OCI-LY1 (cell line): Measurements from ENCODE around the gene ADCY2.

ENCODE experiments used
- H2AFZ ChIP-seq: fragments of 200-600 bp; sonication (generic), shearing (Covaris generic); 2 replicates; pipeline ENCODE4 v1.6.0; 2014; ENCODE audit warnings: antibody characterized with exemption, mild to moderate bottlenecking, low read length
- H3F3A ChIP-seq: fragments of 200-600 bp; sonication (generic), shearing (Covaris generic); 2 replicates; pipeline ENCODE4 v1.6.0; 2014; ENCODE audit warnings: mild to moderate bottlenecking, antibody characterized with exemption, low read length, moderate library complexity; ENCODE audit not compliant: insufficient read depth
- H3K27ac ChIP-seq: fragments of 200-600 bp; sonication (generic); 2 replicates; pipeline ENCODE4 v1.5.1; 2014; ENCODE audit warnings: low read length, mixed run types, mild to moderate bottlenecking, low read depth; ENCODE audit not compliant: poor library complexity, severe bottlenecking
- H3K27me3 ChIP-seq: fragments of 200-600 bp; sonication (generic); 2 replicates; pipeline ENCODE4 v1.6.0; 2014; ENCODE audit warnings: antibody characterized with exemption, mild to moderate bottlenecking, low read length, moderate library complexity; ENCODE audit not compliant: insufficient read depth
- H3K36me3 ChIP-seq: fragments of 200-600 bp; sonication (generic); 2 replicates; pipeline ENCODE4 v1.6.1; 2014; ENCODE audit warnings: mild to moderate bottlenecking, antibody characterized with exemption, low read length, moderate library complexity, mixed read lengths; ENCODE audit not compliant: insufficient read depth
- H3K4me1 ChIP-seq: fragments of 200-600 bp; sonication (generic); 2 replicates; pipeline ENCODE4 v1.5.1; 2014; ENCODE audit warnings: mild to moderate bottlenecking, low read length, moderate library complexity; ENCODE audit not compliant: insufficient read depth, severe bottlenecking
- H3K4me2 ChIP-seq: fragments of 200-600 bp; sonication (generic), shearing (Covaris generic); 2 replicates; pipeline ENCODE4 v1.6.1; 2014; ENCODE audit warnings: low read length
- H3K4me3 ChIP-seq: fragments of 200-600 bp; sonication (generic); 2 replicates; pipeline ENCODE4 v1.5.1; 2014; ENCODE audit warnings: low read length, low read depth, mild to moderate bottlenecking, mixed read lengths; ENCODE audit not compliant: poor library complexity, severe bottlenecking
- H3K79me2 ChIP-seq: fragments of 200-600 bp; shearing (Covaris generic); 2 replicates; pipeline ENCODE4 v1.6.1; 2016; ENCODE audit warnings: mixed run types, low read length, mixed read lengths; ENCODE audit not compliant: insufficient read depth
- H3K9ac ChIP-seq: fragments of 200-600 bp; sonication (generic), shearing (Covaris generic); 2 replicates; pipeline ENCODE4 v1.6.1; 2014; ENCODE audit warnings: mild to moderate bottlenecking, low read length, mixed read lengths
- H3K9me2 ChIP-seq: fragments of 200-600 bp; sonication (generic), shearing (Covaris generic); 2 replicates; pipeline ENCODE4 v1.6.1; 2014; ENCODE audit warnings: low read depth, mild to moderate bottlenecking, low read length, mixed read lengths
- H3K9me3 ChIP-seq: fragments of 200-600 bp; shearing (Covaris generic); 2 replicates; pipeline ENCODE4 v1.6.1; 2014; ENCODE audit warnings: low read length, mixed read lengths
- H4K20me1 ChIP-seq: fragments of 200-600 bp; sonication (generic), shearing (Covaris generic); 2 replicates; pipeline ENCODE4 v1.6.0; 2016; ENCODE audit warnings: mild to moderate bottlenecking, low read length; ENCODE audit not compliant: insufficient read depth
- CTCF ChIP-seq: fragments of 200-600 bp; sonication (generic), shearing (Covaris generic); IDR thresholded peaks from 2 replicates; pipeline ENCODE4 v1.5.1; 2017; ENCODE audit warnings: mild to moderate bottlenecking, antibody characterized with exemption, low read length, moderate library complexity, mixed read lengths
- EZH2 ChIP-seq: fragments of 200-600 bp; sonication (generic), shearing (Covaris generic); IDR thresholded peaks from 2 replicates; pipeline ENCODE4 v1.8.0; 2017; ENCODE audit warnings: borderline replicate concordance, mixed run types, mild to moderate bottlenecking, antibody characterized with exemption, low read length, moderate library complexity, mixed read lengths

The ADCY2 gene

GRCh38 chr5:7629561-7629960 lies 233.6 kb downstream of the ADCY2 start:
- Histone ChIP-seq H3K4me1 (no peaks in the 10 kb centered on the region), H3K36me3 (no peaks in the 10 kb centered on the region), H3K27me3 (no peaks in the 10 kb centered on the region), H4K20me1 (no peaks in the 10 kb centered on the region), H3K27ac (no peak overlapping the region), H3K4me2 (no peak overlapping the region), H3K4me3 (no peak overlapping the region), H3K9me2 (no peaks in the 10 kb centered on the region), H3F3A (no peaks in the 10 kb centered on the region), H3K79me2 (no peaks in the 10 kb centered on the region), H3K9ac (no peak overlapping the region), H2AFZ (no peak overlapping the region), H3K9me3 (no peaks in the 10 kb centered on the region)
- no peak for TF ChIP-seq EZH2
- no peak for TF ChIP-seq CTCF

GRCh38 chr5:7634837-7635236 lies 238.9 kb downstream of the ADCY2 start:
- Histone ChIP-seq H3K36me3 (no peaks in the 10 kb centered on the region), H3F3A (no peaks in the 10 kb centered on the region), H3K9ac (no peak overlapping the region), H3K4me1 (no peaks in the 10 kb centered on the region), H3K4me2 (no peak overlapping the region), H3K27ac (no peak overlapping the region), H3K27me3 (no peaks in the 10 kb centered on the region), H3K9me2 (no peaks in the 10 kb centered on the region), H2AFZ (no peak overlapping the region), H3K4me3 (no peak overlapping the region), H4K20me1 (no peaks in the 10 kb centered on the region), H3K9me3 (no peaks in the 10 kb centered on the region), H3K79me2 (no peaks in the 10 kb centered on the region)
- TF ChIP-seq EZH2 (no peak), CTCF (no peak)

- Histone ChIP-seq H3K4me1 (no peaks in the 10 kb centered on the region), H3K79me2 (no peaks in the 10 kb centered on the region), H3K4me3 (no peak overlapping the region), H2AFZ (no peak overlapping the region), H3K36me3 (no peaks in the 10 kb centered on the region), H3K9ac (no peak overlapping the region), H3K9me2 (no peaks in the 10 kb centered on the region), H4K20me1 (no peaks in the 10 kb centered on the region), H3K27me3 (no peaks in the 10 kb centered on the region), H3K27ac (no peak overlapping the region), H3F3A (no peaks in the 10 kb centered on the region), H3K9me3 (no peaks in the 10 kb centered on the region), H3K4me2 (no peak overlapping the region)
- TF ChIP-seq CTCF (no peak), EZH2 (no peak)
Measured at GRCh38 chr5:7638456-7638855, 242.5 kb downstream of the ADCY2 start.
